ENCODE measurements around the gene RAB39A. TPM values are rescaled to one million over a fixed set of nuclear protein-coding genes. Genes with fewer than 3 reads are reported as not detected.

RAB39A gene, protein sequence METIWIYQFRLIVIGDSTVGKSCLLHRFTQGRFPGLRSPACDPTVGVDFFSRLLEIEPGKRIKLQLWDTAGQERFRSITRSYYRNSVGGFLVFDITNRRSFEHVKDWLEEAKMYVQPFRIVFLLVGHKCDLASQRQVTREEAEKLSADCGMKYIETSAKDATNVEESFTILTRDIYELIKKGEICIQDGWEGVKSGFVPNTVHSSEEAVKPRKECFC
- 0.15 TPM in 1 of 2 replicates, not detected in the other for total RNA-seq

DNA sequence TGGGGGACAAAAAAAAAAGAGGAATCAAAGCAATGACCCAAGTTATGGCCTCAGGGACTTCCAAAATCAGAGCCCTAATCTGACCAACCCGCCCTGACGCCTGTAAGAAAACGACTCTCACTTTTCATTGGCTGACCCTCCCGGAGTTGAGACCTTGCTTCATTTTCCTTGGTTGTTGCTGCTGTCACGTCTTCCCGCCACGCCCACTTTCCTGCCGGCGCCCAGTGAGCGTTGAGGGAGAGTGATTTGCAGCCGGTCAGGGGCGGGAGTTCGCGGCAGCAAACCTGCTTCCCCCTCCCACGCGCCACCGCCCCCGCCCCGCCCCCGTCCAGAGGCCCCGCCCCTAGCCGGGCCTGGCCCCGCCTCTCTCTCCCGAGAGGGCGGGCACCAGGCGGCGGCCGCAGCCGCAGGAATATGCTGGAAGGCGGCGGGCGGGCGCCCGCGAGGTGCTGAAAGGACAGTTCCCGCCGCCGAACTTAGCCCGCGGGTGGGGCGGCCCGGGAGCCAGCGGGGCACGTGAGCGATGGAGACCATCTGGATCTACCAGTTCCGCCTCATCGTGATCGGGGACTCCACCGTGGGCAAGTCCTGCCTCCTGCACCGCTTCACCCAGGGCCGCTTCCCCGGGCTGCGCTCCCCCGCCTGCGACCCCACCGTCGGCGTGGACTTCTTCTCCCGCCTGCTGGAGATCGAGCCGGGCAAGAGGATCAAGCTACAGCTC is at the start of gene RAB39A:
TSS of gene RAB39A (plus strand) at position 403 of the 721 bp plus-strand sequence. CDS start at position 524, 121 bp downstream.

GRCh38 chr11:108008656-108009496 is 80.6 kb downstream of the RAB39A start, which contains the start of gene CUL5:
TSS of gene CUL5 (plus strand) at chr11:108008898. CDS start at chr11:108009349, 451 bp downstream.

Other genes starting within 250 kb of the RAB39A start
- gene SLN, start 216.4 kb upstream of the RAB39A start, total RNA-seq = 0.32 TPM in 1 of 2 replicates, not detected in the other
- 94.5 and 120 TPM in 2 replicates for gene SLC35F2, start 69.7 kb upstream of the RAB39A start, total RNA-seq
- 36.1 and 41.6 TPM in 2 replicates for gene CUL5, start 80.5 kb downstream of the RAB39A start, total RNA-seq
- gene ACAT1, start 193.1 kb downstream of the RAB39A start, total RNA-seq = 75.4 and 117 TPM in 2 replicates

Data from epithelial cell of umbilical artery (primary cell).